Activated CD8-positive, alpha-beta memory T cell treated with anti-CD3 and anti-CD28 coated beads for 24 hours (primary cell): ENCODE measurements around the gene HS3ST6.
"Not testable (repeated sequence)": the region's sequence is repeated elsewhere in the genome, so short reads cannot be mapped to it uniquely, and the experiment has no call there.

Source experiments
- DNase-seq: peaks from one replicate; pipeline ENCODE4 v3.0.0-alpha.2; 2020

Gene HS3ST6

GRCh38 chr16:1924095-1924494 lies 5.9 kb upstream of the HS3ST6 start:
- no peak for DNase-seq

- DNase-seq, result no peak
These were observed 5.3 kb upstream of the HS3ST6 start for GRCh38 chr16:1923299-1924034.

- no peak for DNase-seq
These were observed 4.1 kb upstream of the HS3ST6 start for GRCh38 chr16:1922357-1922756.

GRCh38 chr16:1920727-1921171 lies 2.5 kb upstream of the HS3ST6 start:
- no peak for DNase-seq

GRCh38 chr16:1920122-1920521 lies 1.9 kb upstream of the HS3ST6 start:
- not testable (repeated sequence) for DNase-seq

- no peak for DNase-seq
These were observed 1.2 kb upstream of the HS3ST6 start for GRCh38 chr16:1919327-1919998.

- no peak for DNase-seq
These were observed 407 bp downstream of the HS3ST6 start for GRCh38 chr16:1917665-1918350.

GRCh38 chr16:1917056-1917664 lies 1.1 kb downstream of the HS3ST6 start:
- no peak for DNase-seq

- DNase-seq, result no peak
These were observed 1.6 kb downstream of the HS3ST6 start for GRCh38 chr16:1916640-1916990.

GRCh38 chr16:1915732-1916639 lies 2.2 kb downstream of the HS3ST6 start:
- no peak for DNase-seq

- no peak for DNase-seq
These were observed 3.2 kb downstream of the HS3ST6 start for GRCh38 chr16:1914988-1915387.

GRCh38 chr16:1914084-1914608 lies 4.1 kb downstream of the HS3ST6 start:
- DNase-seq, result no peak

GRCh38 chr16:1913327-1914083 lies 4.7 kb downstream of the HS3ST6 start:
- no peak for DNase-seq

GRCh38 chr16:1912215-1912543 lies 6.0 kb downstream of the HS3ST6 start:
- DNase-seq, result no peak

- DNase-seq, result no peak
These were observed 6.6 kb downstream of the HS3ST6 start for GRCh38 chr16:1911467-1912214.

- DNase-seq, result no peak
These were observed 8.5 kb downstream of the HS3ST6 start for GRCh38 chr16:1909561-1910231.

GRCh38 chr16:1908983-1909382 lies 9.2 kb downstream of the HS3ST6 start:
- no peak for DNase-seq

- no peak for DNase-seq
These were observed 10.0 kb downstream of the HS3ST6 start for GRCh38 chr16:1908184-1908583.

- no peak for DNase-seq
These were observed 10.9 kb downstream of the HS3ST6 start for GRCh38 chr16:1907226-1907860.

GRCh38 chr16:1906846-1907165 lies 11.4 kb downstream of the HS3ST6 start:
- DNase-seq, result no peak
